Measurements from ENCODE around the gene LIMK1.

LIMK1 gene

GRCh38 chr7:74051193-74051592 is 32.4 kb upstream of the LIMK1 start:
- no peak overlapping the region for H3K4me2 ChIP-seq (ENCODE audit: low read depth, low read length, poor library complexity, severe bottlenecking)
- H3K4me3 ChIP-seq (ENCODE audit: low read length, poor library complexity, severe bottlenecking), result no peak overlapping the region
- no peaks in the 10 kb centered on the region for H3F3A ChIP-seq (ENCODE audit: low read depth)
- H3K79me2 ChIP-seq (ENCODE audit: insufficient read depth, low read length), result no peaks in the 10 kb centered on the region
- TF ChIP-seq EZH2phosphoT487 (IDR thresholded peaks at IDR 0.05; ENCODE audit: borderline replicate concordance), result no peak
- TF ChIP-seq CTCF (conservative IDR thresholded peaks at IDR 0.05; ENCODE audit: low read length), result no peak
- no peaks in the 10 kb centered on the region for H3K36me3 ChIP-seq (ENCODE audit: insufficient read depth, low read length)
- H2AFZ ChIP-seq (ENCODE audit: low read length), result no peak overlapping the region
- H3K9ac ChIP-seq (ENCODE audit: low read depth, low read length, poor library complexity, severe bottlenecking), result no peak overlapping the region
- no peaks in the 10 kb centered on the region for H4K20me1 ChIP-seq (ENCODE audit: insufficient read depth, low read length, poor library complexity, severe bottlenecking)
- no peaks in the 10 kb centered on the region for H3K9me3 ChIP-seq (ENCODE audit: insufficient read depth, low read depth, low read length)
- H3K4me1 ChIP-seq (ENCODE audit: insufficient read depth, low read length, poor library complexity, severe bottlenecking), result no peaks in the 10 kb centered on the region
- no peaks in the 10 kb centered on the region for H3K9me2 ChIP-seq (replicated peaks; ENCODE audit: low read depth, low read length)
- H3K27me3 ChIP-seq (ENCODE audit: insufficient read depth, low read length, poor library complexity, severe bottlenecking), result no peaks in the 10 kb centered on the region

- H3K79me2 ChIP-seq (ENCODE audit: insufficient read depth, low read length), result no peaks in the 10 kb centered on the region
- H3K36me3 ChIP-seq (ENCODE audit: insufficient read depth, low read length), result no peaks in the 10 kb centered on the region
- no peaks in the 10 kb centered on the region for H3K27me3 ChIP-seq (ENCODE audit: insufficient read depth, low read length, poor library complexity, severe bottlenecking)
- H3K4me2 ChIP-seq (ENCODE audit: low read depth, low read length, poor library complexity, severe bottlenecking), result no peak overlapping the region
- H3K4me3 ChIP-seq (ENCODE audit: low read length, poor library complexity, severe bottlenecking), result no peak overlapping the region
- H3K9me3 ChIP-seq (ENCODE audit: insufficient read depth, low read depth, low read length), result no peaks in the 10 kb centered on the region
- no peak overlapping the region for H3K9ac ChIP-seq (ENCODE audit: low read depth, low read length, poor library complexity, severe bottlenecking)
- H2AFZ ChIP-seq (ENCODE audit: low read length), result no peak overlapping the region
- no peaks in the 10 kb centered on the region for H3K9me2 ChIP-seq (replicated peaks; ENCODE audit: low read depth, low read length)
- no peaks in the 10 kb centered on the region for H3K4me1 ChIP-seq (ENCODE audit: insufficient read depth, low read length, poor library complexity, severe bottlenecking)
- no peak for TF ChIP-seq EZH2phosphoT487 (IDR thresholded peaks at IDR 0.05; ENCODE audit: borderline replicate concordance)
- peak; percentile 69 for TF ChIP-seq CTCF (conservative IDR thresholded peaks at IDR 0.05; ENCODE audit: low read length)
- H4K20me1 ChIP-seq (ENCODE audit: insufficient read depth, low read length, poor library complexity, severe bottlenecking), result no peaks in the 10 kb centered on the region
- H3F3A ChIP-seq (ENCODE audit: low read depth), result no peaks in the 10 kb centered on the region
Observed at GRCh38 chr7:74051629-74052410, 31.8 kb upstream of the LIMK1 start.

- no peak overlapping the region for H3K4me2 ChIP-seq (ENCODE audit: low read depth, low read length, poor library complexity, severe bottlenecking)
- H3K9ac ChIP-seq (ENCODE audit: low read depth, low read length, poor library complexity, severe bottlenecking), result no peak overlapping the region
- no peaks in the 10 kb centered on the region for H3K36me3 ChIP-seq (ENCODE audit: insufficient read depth, low read length)
- no peaks in the 10 kb centered on the region for H3K9me3 ChIP-seq (ENCODE audit: insufficient read depth, low read depth, low read length)
- H3K4me1 ChIP-seq (ENCODE audit: insufficient read depth, low read length, poor library complexity, severe bottlenecking), result no peaks in the 10 kb centered on the region
- no peaks in the 10 kb centered on the region for H3K27me3 ChIP-seq (ENCODE audit: insufficient read depth, low read length, poor library complexity, severe bottlenecking)
- H2AFZ ChIP-seq (ENCODE audit: low read length), result no peak overlapping the region
- no peaks in the 10 kb centered on the region for H4K20me1 ChIP-seq (ENCODE audit: insufficient read depth, low read length, poor library complexity, severe bottlenecking)
- no peaks in the 10 kb centered on the region for H3F3A ChIP-seq (ENCODE audit: low read depth)
- H3K79me2 ChIP-seq (ENCODE audit: insufficient read depth, low read length), result no peaks in the 10 kb centered on the region
- no peaks in the 10 kb centered on the region for H3K9me2 ChIP-seq (replicated peaks; ENCODE audit: low read depth, low read length)
- no peak overlapping the region for H3K4me3 ChIP-seq (ENCODE audit: low read length, poor library complexity, severe bottlenecking)
- TF ChIP-seq EZH2phosphoT487 (IDR thresholded peaks at IDR 0.05; ENCODE audit: borderline replicate concordance), result no peak
- TF ChIP-seq CTCF (conservative IDR thresholded peaks at IDR 0.05; ENCODE audit: low read length), result no peak
Observed at GRCh38 chr7:74052628-74053027, 31.0 kb upstream of the LIMK1 start.
